ENCODE data around the gene XRRA1. TPM values are rescaled to one million over a fixed set of nuclear protein-coding genes. Genes with fewer than 3 reads are reported as not detected.
"Not testable (repeated sequence)": the region's sequence is repeated elsewhere in the genome, so short reads cannot be mapped to it uniquely, and the experiment has no call there.

XRRA1 gene
- total RNA-seq, 1 donor from 2014 or later: 10.0 TPM

DNA sequence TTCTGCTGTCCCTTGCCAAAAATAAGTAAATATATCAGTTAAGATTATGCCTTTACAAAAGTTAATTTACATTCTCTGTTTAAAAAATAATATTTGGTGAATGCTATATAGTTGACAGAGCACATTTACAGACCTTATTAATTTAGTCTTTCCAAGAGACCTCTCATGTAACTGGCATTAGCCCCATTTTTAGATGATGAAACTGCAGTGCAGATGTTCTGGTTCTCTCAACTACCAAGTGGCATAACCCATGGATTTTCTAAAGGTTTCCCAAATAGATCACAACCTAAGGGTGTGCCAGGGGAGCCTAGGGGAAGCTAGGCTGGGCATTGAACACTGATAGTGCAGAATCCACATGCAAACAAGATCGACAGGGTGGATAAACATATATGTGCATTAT, 111.7 kb downstream of the XRRA1 start:
- ATAC-seq (no peak), DNase-seq (no peak)
- Histone ChIP-seq H3K4me3 (no peak overlapping the region), H3K4me1 (no peaks in the 10 kb centered on the region), H3K36me3 (peaks cover 59% of the 10 kb centered on the region), H3K27me3 (ENCODE audit: low read depth) (no peaks in the 10 kb centered on the region), H3K27ac (no peak overlapping the region), H3K9me3 (no peaks in the 10 kb centered on the region)
- intact Hi-C loops (cut with DNase I): no loop called here
- TF ChIP-seq, protein P1, sequence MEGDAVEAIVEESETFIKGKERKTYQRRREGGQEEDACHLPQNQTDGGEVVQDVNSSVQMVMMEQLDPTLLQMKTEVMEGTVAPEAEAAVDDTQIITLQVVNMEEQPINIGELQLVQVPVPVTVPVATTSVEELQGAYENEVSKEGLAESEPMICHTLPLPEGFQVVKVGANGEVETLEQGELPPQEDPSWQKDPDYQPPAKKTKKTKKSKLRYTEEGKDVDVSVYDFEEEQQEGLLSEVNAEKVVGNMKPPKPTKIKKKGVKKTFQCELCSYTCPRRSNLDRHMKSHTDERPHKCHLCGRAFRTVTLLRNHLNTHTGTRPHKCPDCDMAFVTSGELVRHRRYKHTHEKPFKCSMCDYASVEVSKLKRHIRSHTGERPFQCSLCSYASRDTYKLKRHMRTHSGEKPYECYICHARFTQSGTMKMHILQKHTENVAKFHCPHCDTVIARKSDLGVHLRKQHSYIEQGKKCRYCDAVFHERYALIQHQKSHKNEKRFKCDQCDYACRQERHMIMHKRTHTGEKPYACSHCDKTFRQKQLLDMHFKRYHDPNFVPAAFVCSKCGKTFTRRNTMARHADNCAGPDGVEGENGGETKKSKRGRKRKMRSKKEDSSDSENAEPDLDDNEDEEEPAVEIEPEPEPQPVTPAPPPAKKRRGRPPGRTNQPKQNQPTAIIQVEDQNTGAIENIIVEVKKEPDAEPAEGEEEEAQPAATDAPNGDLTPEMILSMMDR (IDR thresholded peaks at IDR 0.05): no peak

DNA sequence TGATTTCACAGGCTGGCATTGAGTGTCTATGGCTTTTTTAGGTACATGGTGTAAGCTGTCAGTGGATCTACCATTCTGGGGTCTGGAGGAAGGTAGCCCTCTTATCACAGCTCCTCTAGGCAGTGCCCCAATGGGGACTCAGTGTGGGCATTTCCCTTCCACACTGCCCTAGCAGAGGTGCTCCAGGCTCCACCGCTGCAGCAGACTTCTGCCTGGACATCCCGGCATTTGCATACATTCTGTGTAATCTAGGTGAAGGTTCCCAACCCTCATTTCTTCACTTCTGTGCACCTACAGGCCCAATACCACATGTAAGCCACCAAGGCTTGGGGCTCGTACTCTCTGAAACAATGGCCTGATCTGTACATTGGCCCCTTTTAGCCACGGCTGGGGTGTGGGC, 122.0 kb downstream of the XRRA1 start:
- H3K4me3 ChIP-seq: no peak overlapping the region
- no peaks in the 10 kb centered on the region for H3K27me3 ChIP-seq (ENCODE audit: low read depth)
- no peaks in the 10 kb centered on the region for H3K36me3 ChIP-seq
- H3K9me3 ChIP-seq: no peaks in the 10 kb centered on the region
- H3K27ac ChIP-seq: no peak overlapping the region
- DNase-seq (no peak), ATAC-seq (no peak)
- intact Hi-C loops (cut with DNase I): no loop called here
- TF ChIP-seq, protein P1 (IDR thresholded peaks at IDR 0.05): no peak
- H3K4me1 ChIP-seq: peaks cover 12% of the 10 kb centered on the region

DNA sequence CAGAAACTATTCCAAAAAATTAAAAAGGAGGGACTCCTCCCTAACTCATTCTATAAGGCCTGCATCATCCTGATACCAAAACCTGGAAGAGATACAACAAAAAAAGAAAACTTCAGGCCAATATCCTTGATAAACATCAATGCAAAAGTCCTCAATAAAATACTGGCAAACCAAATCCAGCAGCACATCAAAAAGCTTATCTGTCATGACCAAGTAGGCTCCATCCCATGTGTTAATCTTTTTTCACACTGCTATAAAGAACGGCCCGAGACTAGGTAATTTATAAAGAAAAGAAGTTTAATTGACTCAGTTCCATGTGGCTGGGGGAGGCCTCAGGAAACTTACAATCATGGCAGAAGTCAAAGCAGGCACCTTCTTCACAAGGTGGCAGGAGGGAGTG, 123.3 kb downstream of the XRRA1 start:
- H3K9me3 ChIP-seq; H3K27me3 ChIP-seq (ENCODE audit: low read depth); DNase-seq; H3K36me3 ChIP-seq; intact Hi-C loops (cut with DNase I); H3K27ac ChIP-seq; ATAC-seq; H3K4me3 ChIP-seq: not testable (repeated sequence)
- H3K4me1 ChIP-seq: peaks cover 14% of the 10 kb centered on the region

DNA sequence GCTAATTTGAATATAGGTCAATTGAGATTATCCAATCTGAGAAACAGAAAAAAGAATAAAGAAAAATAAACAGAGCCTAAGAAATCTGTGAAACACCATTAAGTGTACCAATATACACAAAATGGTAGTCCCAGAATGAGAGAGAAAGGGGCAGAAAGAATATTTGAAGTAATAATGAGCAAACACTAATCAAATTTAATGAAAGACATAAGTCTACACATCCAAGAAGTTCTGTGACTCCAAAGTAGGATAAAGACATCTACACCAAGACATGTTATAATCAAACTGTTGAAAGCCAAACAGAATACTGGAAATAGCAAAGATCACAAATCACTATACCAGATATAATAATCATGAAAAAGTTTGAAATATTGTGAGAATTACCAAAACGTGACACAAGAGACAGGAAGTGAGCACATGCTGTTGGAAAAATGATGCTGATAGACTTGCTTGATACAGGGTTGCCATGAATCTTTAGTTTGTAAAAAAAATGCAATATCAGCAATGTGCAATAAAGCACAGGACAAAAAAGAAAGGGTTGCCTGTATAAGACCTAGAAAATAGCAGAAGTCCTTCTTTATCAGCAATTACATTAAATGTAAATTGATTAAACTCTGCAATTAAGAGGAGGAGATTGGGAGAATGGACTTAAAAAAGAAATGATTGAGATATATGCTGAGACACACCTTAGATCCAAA, 124.5 kb downstream of the XRRA1 start:
- Histone ChIP-seq H3K4me3 (no peak overlapping the region), H3K27me3 (ENCODE audit: low read depth) (no peaks in the 10 kb centered on the region), H3K4me1 (peaks cover 22% of the 10 kb centered on the region), H3K36me3 (no peaks in the 10 kb centered on the region), H3K27ac (no peak overlapping the region), H3K9me3 (no peaks in the 10 kb centered on the region)
- no peak for DNase-seq
- TF ChIP-seq, protein P1 (IDR thresholded peaks at IDR 0.05): no peak
- intact Hi-C loops (cut with DNase I): no loop called here
- no peak for ATAC-seq

DNA sequence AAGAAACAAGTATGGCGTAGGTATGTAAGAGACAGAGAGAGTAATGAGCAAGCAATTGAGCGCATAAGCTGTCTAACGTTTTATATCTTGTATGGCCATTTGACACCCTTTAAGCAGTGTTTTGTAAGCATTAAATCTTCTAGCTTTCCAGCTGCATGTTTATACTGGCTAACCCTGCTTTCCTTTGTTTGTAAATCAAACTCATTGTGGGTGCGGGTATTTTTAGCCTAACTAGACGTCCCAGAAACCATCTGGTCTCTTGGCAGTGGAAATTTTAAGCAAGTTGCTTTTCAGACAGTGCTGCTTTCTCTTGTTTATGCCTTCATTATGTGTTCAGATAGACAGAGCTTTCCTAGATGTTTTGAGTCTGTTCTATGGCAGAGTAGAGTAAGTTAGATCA, 126.7 kb downstream of the XRRA1 start:
- ATAC-seq: peak; percentile 17 to 23
- Histone ChIP-seq H3K27me3 (ENCODE audit: low read depth) (no peaks in the 10 kb centered on the region), H3K9me3 (no peaks in the 10 kb centered on the region), H3K27ac (no peak overlapping the region), H3K36me3 (peaks cover 6% of the 10 kb centered on the region), H3K4me1 (peaks cover 31% of the 10 kb centered on the region), H3K4me3 (no peak overlapping the region)
- intact Hi-C loops (cut with DNase I): no loop called here
- no peak for DNase-seq
- TF ChIP-seq, protein P1 (IDR thresholded peaks at IDR 0.05): no peak

DNA sequence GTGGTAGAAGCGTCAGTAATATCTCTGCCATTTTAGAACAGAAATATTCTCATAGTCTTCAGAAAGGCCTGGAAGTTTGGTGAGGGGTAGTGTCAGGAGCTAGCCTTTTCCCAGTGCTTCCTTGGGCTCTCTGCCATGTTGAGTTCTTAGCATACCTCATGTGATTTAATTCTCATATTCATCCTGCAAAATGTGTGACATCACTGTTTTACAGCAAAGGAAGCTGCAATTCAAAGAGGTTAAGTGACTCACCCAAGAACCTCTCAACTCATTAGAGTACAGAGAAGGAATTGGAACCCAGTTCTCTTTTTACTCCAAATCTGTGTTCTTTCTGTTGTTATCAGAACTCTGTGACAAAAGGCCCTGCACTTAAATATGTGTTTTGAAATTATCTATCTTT, 128.1 kb downstream of the XRRA1 start:
- Histone ChIP-seq H3K4me3 (no peak overlapping the region), H3K27me3 (ENCODE audit: low read depth) (no peaks in the 10 kb centered on the region), H3K27ac (no peak overlapping the region), H3K36me3 (peaks cover 9% of the 10 kb centered on the region), H3K4me1 (peaks cover 31% of the 10 kb centered on the region), H3K9me3 (no peaks in the 10 kb centered on the region)
- TF ChIP-seq, protein P1 (IDR thresholded peaks at IDR 0.05): no peak
- no peak for DNase-seq
- peak in 1 of 2 donors; percentile 55 for ATAC-seq
- intact Hi-C loops (cut with DNase I): no loop called here

Data from lower lobe of right lung (tissue), 2 donors.